Endodermal cell (in vitro differentiated cells): ENCODE results near the gene RALGPS1. TPM values are rescaled to one million over a fixed set of nuclear protein-coding genes. Genes with fewer than 3 reads are reported as not detected.
A peak's percentile ranks its signal among the peaks of the same experiment; 100 is the strongest.

Experiments used
- DNase-seq: peaks from one replicate; pipeline ENCODE4 v3.0.0-alpha.2; 2017
- H3K27ac ChIP-seq: 2 replicates; pipeline ENCODE4 v1.5.1; 2013; ENCODE audit warnings: mild to moderate bottlenecking, low read depth, low read length, moderate library complexity
- H3K27me3 ChIP-seq: 2 replicates; pipeline ENCODE4 v1.6.1; 2013; ENCODE audit warnings: mild to moderate bottlenecking, low read length, moderate library complexity; ENCODE audit not compliant: insufficient read depth, control insufficient read depth, poor library complexity, severe bottlenecking
- H3K36me3 ChIP-seq: 2 replicates; pipeline ENCODE4 v1.7.0; 2013; ENCODE audit warnings: mild to moderate bottlenecking, low read length, moderate library complexity; ENCODE audit not compliant: control insufficient read depth, insufficient read depth
- H3K4me1 ChIP-seq: one replicate; pipeline ENCODE4 v1.7.0; 2013; ENCODE audit warnings: low read length; ENCODE audit not compliant: control insufficient read depth, insufficient read depth
- H3K4me3 ChIP-seq: 2 replicates; pipeline ENCODE4 v1.5.1; 2013; ENCODE audit warnings: mild to moderate bottlenecking, low read length, moderate library complexity
- H3K9ac ChIP-seq: 2 replicates; pipeline ENCODE4 v1.6.1; 2013; ENCODE audit warnings: mild to moderate bottlenecking, low read length, moderate library complexity; ENCODE audit not compliant: poor library complexity, severe bottlenecking; ENCODE audit errors: extremely low read depth
- H3K9me3 ChIP-seq: 2 replicates; pipeline ENCODE4 v1.6.1; 2013; ENCODE audit warnings: mild to moderate bottlenecking, low read length, moderate library complexity; ENCODE audit not compliant: control insufficient read depth
- H3K27ac Mint-ChIP-seq: 2 replicates; pipeline ENCODE4 v1.8.0; 2020; ENCODE audit warnings: mixed read lengths
- H3K27me3 Mint-ChIP-seq: 2 replicates; pipeline ENCODE4 v1.8.0; 2021; ENCODE audit warnings: mild to moderate bottlenecking, mixed read lengths; ENCODE audit not compliant: insufficient read depth
- H3K36me3 Mint-ChIP-seq: 2 replicates; pipeline ENCODE4 v1.8.0; 2020; ENCODE audit warnings: low read depth, mixed read lengths
- H3K4me1 Mint-ChIP-seq: 2 replicates; pipeline ENCODE4 v1.8.0; 2020; ENCODE audit warnings: mixed read lengths
- H3K4me3 Mint-ChIP-seq: 2 replicates; pipeline ENCODE4 v1.8.0; 2020; ENCODE audit warnings: mild to moderate bottlenecking, moderate library complexity, mixed read lengths
- H3K9me3 Mint-ChIP-seq: 2 replicates; pipeline ENCODE4 v1.8.0; 2020; ENCODE audit warnings: mild to moderate bottlenecking, mixed read lengths
- CTCF ChIP-seq: fragments of 200-600 bp; sonication (generic); conservative IDR thresholded peaks from 2 replicates; pipeline ENCODE4 v1.5.0; 2021; ENCODE audit warnings: antibody characterized with exemption, mild to moderate bottlenecking
- WGBS, 2 experiments: methylation state at CpG; one replicate each; pipeline versions ENCODE4 v1.1.5 to v1.1.7; 2013; ENCODE audit warnings: missing lambda C conversion rate in 2 of 2, mixed read lengths in 1 of 2; ENCODE audit not compliant: insufficient coverage in 1 of 2, insufficient read length in 1 of 2; 5-methylcytosine and 5-hydroxymethylcytosine counted together
- long read RNA-seq, 4 experiments: library from polyadenylated mRNA in 2 of 4; library from RNA in 1 of 4; library from capped mRNA in 1 of 4; stranded (forward) in 3 of 4; unstranded in 1 of 4; transcript quantifications; one replicate each; pipeline ENCODE4 v2.0.0, GENCODE V29; 2020 to 2021; ENCODE audit warnings: inconsistent platforms in 1 of 4
- polyA plus RNA-seq, 2 experiments: library from polyadenylated mRNA; stranded (reverse); fragments of 50-300 nt; gene quantifications; one replicate each; pipeline ENCODE4 v1.2.3, GENCODE V29; 2013
- total RNA-seq, 2 donors: library from RNA; stranded (reverse); fragmentation: NEBNext Ultra II Directional in 1 of 2; extraction: Animal tissue kit (Norgen Biotek cat#: 25700) in 1 of 2; gene quantifications; 2 replicates in 1 of 2; 3 replicates in 1 of 2; pipeline ENCODE4 v1.2.1, GENCODE V29; 2021

RALGPS1 gene
- total RNA-seq: 10 to 100 TPM; 23.3 to 25.0 TPM
- 21.4 TPM for polyA plus RNA-seq (2013, experiment 1 of 2)
- polyA plus RNA-seq (2013, experiment 2 of 2): 19.9 TPM
- long read RNA-seq, experiment 1, partial matches to known transcripts: 1 of 12 reads
- long read RNA-seq, experiment 1, other reads (novel, unspliced or antisense): 11 of 12 reads
- long read RNA-seq, experiment 2, partial matches to known transcripts: 1 of 41 reads
- long read RNA-seq, experiment 2, other reads (novel, unspliced or antisense): 40 of 41 reads
- long read RNA-seq, experiment 3, partial matches to known transcripts: 1 of 11 reads
- long read RNA-seq, experiment 3, other reads (novel, unspliced or antisense): 9 of 11 reads
- long read RNA-seq, experiment 4, partial matches to known transcripts: 0 of 3 reads
- long read RNA-seq, experiment 4, other reads (novel, unspliced or antisense): 2 of 3 reads

- WGBS, 2 experiments: 1 to 2% methylated on average over 19 to 105 of the region's 105 CpGs
- H3K4me3 ChIP-seq: peak within 1 kb of the TSS; percentile 68
- Mint-ChIP-seq H3K9me3 (peaks cover 2% of the 10 kb centered on the region), H3K27ac (peak within 1 kb of the TSS; percentile 67), H3K27me3 (peaks cover 39% of the 10 kb centered on the region), H3K4me1 (peaks cover 26% of the 10 kb centered on the region), H3K4me3 (peak within 1 kb of the TSS; percentile 61), H3K36me3 (no peaks in the 10 kb centered on the region)
- peaks cover 45% of the 10 kb centered on the region for H3K27me3 ChIP-seq
- H3K9me3 ChIP-seq: no peaks in the 10 kb centered on the region
- H3K4me1 ChIP-seq: peaks cover 10% of the 10 kb centered on the region
- H3K36me3 ChIP-seq: no peaks in the 10 kb centered on the region
- H3K27ac ChIP-seq: no peak within 1 kb of the TSS
- DNase-seq: peak; percentile 98
- no peak within 1 kb of the TSS for H3K9ac ChIP-seq
- TF ChIP-seq CTCF: no peak
Observed at GRCh38 chr9:126914458-126915280, at the start of gene RALGPS1. RALGPS1 (plus strand) TSS chr9:126914782; CDS start chr9:126962290, 47,508 bp downstream.

- H3K4me3 Mint-ChIP-seq: no peak overlapping the region
- 94 to 98% methylated on average over 6 to 7 of the region's 7 CpGs for WGBS, 2 experiments
- H3K27ac Mint-ChIP-seq: peak overlapping the region; percentile 39
- Histone ChIP-seq H3K36me3 (peaks cover 36% of the 10 kb centered on the region), H3K9ac (no peak overlapping the region), H3K27ac (no peak overlapping the region), H3K9me3 (no peaks in the 10 kb centered on the region), H3K4me3 (no peak overlapping the region), H3K4me1 (no peaks in the 10 kb centered on the region), H3K27me3 (no peaks in the 10 kb centered on the region)
- H3K9me3 Mint-ChIP-seq: no peaks in the 10 kb centered on the region
- no peak for DNase-seq
- H3K36me3 Mint-ChIP-seq: peaks cover 31% of the 10 kb centered on the region
- H3K27me3 Mint-ChIP-seq: no peaks in the 10 kb centered on the region
- peaks cover 20% of the 10 kb centered on the region for H3K4me1 Mint-ChIP-seq
- TF ChIP-seq CTCF: no peak
Observed at GRCh38 chr9:126869368-126869767, 45.2 kb upstream of the RALGPS1 start.

GRCh38 chr9:126872516-126872915 lies 42.1 kb upstream of the RALGPS1 start:
- no peak for TF ChIP-seq CTCF
- whole genome bisulfite sequencing, 2 experiments: 90 to 100% methylated on average over 2 to 4 of the region's 4 CpGs

More at GRCh38 chr9:126872516-126872915, 42.1 kb upstream of the RALGPS1 start:
- Histone ChIP-seq H3K27ac (no peak overlapping the region), H3K36me3 (peaks cover 12% of the 10 kb centered on the region), H3K9ac (no peak overlapping the region), H3K4me1 (no peaks in the 10 kb centered on the region), H3K27me3 (no peaks in the 10 kb centered on the region), H3K4me3 (no peak overlapping the region), H3K9me3 (no peaks in the 10 kb centered on the region)
- Mint-ChIP-seq H3K36me3 (peaks cover 16% of the 10 kb centered on the region), H3K27ac (peak overlapping the region; percentile 59), H3K4me1 (peaks cover 20% of the 10 kb centered on the region), H3K27me3 (no peaks in the 10 kb centered on the region), H3K4me3 (no peak overlapping the region), H3K9me3 (peaks cover 3% of the 10 kb centered on the region)
- no peak for DNase-seq
